GM21737 (cell line): Measurements from ENCODE around the gene GATC.

Experiments used
- ATAC-seq: cut with Tn5 transposase; IDR thresholded peaks from one replicate; pipeline ENCODE4 v1.9.1; 2021; ENCODE audit warnings: mild to moderate bottlenecking, moderate library complexity; ENCODE audit not compliant: unreplicated experiment

Gene GATC, protein sequence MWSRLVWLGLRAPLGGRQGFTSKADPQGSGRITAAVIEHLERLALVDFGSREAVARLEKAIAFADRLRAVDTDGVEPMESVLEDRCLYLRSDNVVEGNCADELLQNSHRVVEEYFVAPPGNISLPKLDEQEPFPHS

DNA sequence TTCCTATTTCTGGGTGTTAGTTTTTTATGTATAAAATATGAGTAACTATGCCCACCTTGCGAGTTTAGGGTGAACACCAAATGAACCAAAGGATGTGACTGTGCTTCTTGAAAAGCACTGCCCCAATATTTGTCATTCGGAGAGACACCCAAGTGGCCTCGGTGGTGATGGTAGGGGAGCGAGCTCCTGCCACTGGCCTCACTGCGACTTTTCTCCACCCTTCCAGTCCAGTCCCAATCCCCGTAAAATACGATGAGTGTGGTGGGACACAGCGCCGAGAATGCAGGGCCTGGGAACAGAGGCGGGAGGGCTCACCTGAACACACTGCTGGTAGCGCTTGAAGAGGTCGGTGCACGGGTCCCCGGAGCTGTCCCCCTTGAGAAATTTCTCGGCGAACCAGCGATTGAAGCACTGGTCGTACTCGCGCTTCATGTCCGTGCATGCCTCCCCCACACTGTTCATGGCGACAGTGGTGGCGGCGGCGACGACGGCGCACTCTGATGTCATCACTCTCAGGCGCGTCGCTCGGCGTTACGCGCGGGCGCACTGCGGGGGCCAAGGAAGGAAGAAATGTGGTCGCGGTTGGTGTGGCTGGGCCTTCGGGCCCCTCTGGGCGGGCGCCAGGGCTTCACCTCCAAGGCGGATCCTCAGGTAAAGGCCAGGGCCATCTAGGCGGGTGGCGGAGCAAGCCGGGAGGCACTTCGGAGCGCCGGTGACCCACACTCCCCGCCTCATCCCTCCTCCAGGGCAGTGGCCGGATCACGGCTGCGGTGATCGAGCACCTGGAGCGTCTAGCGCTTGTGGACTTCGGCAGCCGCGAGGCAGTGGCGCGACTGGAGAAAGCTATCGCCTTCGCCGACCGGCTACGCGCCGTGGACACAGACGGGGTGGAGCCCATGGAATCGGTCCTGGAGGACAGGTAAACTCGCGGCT, at the start of gene GATC, which contains the start of gene TRIAP1:
GATC (plus strand) TSS at position 534 of the 933 bp plus-strand sequence; CDS start at position 571, 37 bp downstream.
TRIAP1 (minus strand) TSS at position 474 of the 933 bp plus-strand sequence; CDS start at position 462, 12 bp downstream.
- ATAC-seq, result peak; percentile 77

DNA sequence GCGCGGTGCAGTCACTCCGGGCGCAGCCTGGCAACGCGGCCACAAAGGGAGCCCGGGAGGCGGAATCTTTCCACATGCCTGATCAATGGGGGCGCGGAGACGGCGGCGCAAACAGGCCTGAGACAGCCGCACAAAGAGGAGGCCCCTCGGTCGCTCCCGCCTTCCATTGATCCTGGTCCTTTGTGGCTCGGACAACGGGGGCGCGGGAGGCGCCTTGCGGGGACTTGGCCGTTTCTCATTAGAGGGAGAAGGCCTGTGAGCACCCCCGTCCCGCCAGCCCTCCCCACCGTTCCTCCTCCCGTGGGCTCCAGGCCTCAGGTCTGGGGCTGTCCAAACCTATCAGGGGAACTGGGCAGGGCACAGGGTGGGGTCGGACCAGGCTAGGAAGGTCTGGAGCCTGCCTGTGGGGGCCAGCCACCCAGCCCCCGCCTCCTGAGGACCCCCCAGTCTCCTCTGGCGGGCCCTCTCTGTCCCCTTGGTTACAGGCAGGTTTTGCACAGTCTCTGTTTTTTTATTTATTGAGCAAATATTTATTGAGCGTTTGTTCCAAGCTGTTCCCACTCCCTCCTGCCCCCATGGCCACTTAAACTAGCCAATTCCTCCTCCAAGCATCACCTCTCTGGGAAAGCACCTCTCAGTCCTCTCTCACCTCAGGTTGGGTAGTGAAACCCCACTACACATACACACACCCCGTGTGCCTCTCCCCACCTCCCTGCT, 48.3 kb upstream of the GATC start:
- ATAC-seq, result no peak

DNA sequence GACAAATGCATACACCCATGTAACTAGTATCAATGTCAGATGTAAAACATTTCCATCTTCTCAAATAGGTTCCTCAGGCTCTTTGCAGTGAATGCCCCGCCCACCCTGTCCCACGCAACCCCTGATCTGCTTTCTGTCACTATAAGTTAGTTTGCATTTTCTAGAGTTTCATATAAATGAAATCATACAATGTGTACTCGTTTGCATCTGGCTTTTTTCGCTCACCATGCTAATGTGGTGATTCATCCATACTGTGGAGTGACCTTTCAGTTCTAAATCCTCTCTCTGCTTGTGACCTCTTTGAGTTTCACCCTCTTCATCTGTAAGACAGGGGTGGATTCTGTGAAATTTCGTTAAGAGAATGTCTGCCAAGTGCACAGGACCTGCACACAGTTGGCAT, 46.7 kb upstream of the GATC start:
- ATAC-seq, result no peak

DNA sequence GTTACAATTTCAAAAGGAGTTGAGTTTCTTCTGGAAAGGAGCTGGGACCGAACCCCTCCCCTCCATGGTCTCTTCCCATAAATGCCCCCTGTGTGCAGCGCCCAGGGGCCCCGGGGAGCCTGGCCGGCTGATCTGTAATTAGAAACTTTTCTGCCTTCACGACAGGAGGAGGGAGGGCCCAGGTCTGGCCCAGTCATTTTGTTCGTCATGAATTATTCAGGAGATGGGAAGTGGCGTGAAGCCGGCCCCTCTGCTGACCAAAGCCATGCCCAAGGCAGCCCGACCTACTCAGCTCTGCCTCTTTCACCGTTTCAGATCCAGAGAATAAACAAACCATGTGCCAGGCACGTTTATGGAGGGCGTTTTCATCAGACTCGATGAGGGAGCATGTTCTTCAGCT, 44.0 kb upstream of the GATC start:
- no peak for ATAC-seq

DNA sequence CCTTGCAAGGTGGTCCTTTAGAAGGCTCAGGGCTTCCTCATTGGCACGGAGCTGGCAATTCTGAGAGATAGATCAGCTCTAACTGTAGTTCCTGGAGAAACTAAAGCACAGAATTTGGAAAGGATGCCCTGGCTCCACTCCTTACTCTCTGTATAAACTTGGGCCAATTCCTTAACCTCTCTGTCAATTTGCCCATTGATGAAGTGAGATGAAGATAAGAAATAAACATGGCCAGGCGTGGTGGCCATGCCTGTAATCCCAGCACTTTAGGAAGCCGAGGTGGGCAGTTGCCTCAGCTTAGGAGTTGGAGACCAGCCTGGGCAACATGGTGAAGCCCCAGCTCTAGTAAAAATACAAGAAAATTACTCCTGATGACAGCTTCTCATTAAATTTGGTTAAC, 42.4 kb upstream of the GATC start:
- ATAC-seq, result no peak

DNA sequence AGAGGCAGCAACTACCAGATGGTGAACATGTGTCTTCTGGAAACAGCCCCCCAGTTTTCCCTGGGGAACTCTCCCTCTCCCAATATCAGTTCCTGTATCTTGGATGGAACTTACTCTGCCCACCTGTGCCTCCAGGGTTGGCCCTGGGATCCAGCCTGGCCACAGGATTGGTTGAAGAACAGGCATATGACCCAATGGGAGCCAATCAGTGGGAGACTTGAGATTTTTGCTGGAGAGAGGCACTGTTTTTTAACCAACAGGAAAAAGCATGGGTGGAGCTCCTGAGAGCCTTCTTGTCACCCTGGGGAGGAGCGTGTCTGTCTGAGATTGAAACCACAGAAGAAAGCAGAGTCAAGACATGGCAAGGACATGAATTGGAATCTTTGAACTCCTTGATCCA, 42.0 kb upstream of the GATC start:
- no peak for ATAC-seq

DNA sequence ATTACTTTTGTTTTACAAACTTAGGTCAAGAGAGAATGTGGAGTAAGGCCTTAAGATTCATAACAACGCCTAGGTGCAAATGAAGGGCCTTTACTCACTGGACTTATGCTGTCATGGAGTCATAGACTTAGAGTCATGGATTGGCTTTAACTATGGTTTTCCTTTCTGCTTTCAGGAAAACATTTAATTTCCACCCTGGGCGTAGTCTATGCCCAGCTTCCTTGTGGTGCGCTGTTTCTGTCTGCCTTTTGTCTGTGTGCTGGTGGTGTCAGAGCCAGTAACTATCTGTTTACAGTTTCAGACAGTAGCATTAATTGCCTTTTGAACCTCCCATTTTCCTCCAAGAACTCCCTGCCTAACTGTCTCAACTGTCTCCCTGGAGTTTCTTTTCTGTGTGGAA, 40.2 kb upstream of the GATC start:
- no peak for ATAC-seq

DNA sequence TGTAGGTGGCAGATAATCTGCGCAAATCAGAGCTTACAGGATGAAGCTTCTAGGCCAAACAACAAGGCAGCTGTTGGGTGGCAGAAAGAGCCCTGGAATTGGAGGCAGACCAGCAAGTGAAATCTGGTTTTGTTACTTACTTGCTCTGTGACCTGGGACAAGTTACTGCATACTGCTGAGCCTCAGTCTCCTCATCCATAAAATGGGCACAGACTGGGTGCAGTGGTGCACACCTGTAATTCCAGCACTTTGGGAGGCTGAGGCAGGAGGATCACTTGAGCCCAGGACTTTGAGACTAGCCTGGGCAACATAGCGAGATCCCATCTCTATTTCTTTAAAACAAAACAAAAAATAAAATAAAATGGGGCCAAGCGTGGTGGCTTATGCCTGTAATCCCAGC, 39.7 kb upstream of the GATC start:
- no peak for ATAC-seq

DNA sequence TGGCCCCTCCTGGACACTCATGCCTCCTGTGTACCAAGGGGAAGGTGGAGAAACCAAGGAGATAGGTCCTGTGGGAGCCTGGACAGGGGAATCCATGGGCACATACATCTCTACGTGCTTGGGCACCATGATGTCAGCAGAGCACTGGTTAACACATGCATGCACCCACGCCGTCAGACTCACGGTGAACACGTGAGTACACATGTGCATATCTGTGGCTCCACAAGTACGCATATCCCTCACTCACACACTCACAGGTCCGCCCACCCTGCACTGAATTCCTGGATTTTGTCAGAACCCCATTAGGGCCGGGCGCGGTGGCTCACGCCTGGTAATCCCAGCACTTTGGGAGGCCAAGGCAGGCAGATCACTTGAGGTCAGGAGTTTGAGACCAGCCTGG, 37.5 kb upstream of the GATC start:
- no peak for ATAC-seq

DNA sequence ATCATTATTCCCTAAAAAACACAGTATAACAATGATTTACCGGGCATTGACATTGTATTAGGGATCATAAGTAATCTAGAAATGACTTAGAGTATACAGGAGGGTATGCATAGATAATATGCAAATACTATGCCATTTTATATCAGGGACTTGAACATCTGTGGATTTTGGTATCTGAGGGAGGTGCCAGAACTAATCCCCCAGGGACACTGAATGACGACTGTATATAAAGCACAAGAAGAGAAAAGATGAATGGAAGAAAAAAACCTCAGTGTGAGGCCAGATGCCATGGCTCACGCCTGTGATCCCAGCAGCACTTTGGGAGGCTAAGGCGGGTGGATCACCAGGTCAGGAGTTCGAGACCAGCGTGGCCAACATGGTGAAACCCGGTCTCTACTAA, 33.8 kb upstream of the GATC start:
- no peak for ATAC-seq

DNA sequence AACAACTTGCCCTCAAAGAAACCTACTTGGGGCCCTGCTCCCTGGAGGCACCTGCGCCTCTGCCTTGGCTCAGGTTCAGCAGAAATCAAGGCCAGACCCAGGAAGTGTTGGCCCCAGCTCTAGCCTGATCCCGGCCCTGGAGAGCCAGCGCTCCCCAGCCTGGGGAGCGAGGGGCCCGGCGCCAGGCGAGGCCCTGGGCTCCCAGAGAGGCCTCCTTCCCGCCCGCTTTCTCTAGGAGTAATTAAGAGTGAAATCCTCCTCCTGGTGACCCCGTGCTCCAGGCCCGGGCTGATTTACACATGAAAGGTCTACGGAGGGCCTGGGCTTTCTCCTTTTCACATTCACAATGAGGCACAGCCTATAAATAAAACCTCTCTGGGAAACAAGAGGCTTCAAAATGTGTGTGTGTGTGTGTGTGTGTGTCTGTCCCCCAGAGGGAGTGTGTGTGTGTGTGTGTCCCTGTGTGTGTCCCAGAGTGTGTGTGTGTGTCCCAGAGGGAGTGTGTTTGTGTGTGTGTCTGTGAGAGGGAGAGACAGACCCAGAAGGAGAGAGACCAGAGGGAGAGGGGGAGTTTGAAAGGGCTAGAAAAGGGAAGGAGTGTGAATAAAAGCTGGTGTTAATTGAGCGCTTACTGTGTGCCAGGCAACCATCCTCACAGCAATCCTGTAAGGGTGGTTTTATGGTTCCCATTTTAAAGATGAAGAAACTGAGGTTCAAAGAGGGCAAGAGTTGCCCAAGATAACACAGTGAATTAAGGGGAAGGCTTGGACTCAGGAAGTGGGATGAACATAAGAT, 32.1 kb upstream of the GATC start:
- no peak for ATAC-seq

DNA sequence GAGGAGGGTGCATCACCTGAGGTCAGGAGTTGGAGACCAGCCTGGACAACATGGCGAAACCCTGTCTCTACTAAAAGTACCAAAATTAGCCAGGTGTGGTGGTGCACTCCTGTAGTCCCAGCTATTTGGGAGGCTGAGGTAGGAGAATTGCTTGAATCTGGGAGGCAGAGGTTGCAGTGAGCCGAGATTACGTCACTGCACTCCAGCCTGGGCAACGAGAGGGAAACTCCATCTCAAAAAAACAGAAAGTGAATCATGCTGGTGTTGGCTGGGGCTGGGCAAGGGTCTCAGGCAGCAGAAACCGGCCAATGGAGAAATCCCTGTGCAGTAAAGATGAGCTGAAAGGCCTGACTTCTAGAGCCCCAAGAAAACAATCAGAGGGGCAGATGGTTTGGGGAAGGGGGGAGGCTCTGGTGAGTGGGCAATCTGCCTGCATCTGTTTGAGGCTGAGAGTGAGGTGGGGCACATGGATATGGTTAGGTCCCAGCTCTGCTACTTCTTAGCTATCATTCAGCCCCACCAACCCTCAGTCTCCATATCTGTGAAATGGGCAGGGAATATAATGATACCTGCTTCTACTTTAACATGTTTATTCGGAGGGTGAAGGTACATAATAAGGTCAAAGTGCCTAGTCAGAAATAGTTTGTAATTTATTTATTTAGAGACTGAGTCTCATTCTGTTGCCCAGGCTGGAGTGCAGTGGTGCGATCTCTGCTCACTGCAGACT, 29.6 kb upstream of the GATC start:
- ATAC-seq, result no peak

DNA sequence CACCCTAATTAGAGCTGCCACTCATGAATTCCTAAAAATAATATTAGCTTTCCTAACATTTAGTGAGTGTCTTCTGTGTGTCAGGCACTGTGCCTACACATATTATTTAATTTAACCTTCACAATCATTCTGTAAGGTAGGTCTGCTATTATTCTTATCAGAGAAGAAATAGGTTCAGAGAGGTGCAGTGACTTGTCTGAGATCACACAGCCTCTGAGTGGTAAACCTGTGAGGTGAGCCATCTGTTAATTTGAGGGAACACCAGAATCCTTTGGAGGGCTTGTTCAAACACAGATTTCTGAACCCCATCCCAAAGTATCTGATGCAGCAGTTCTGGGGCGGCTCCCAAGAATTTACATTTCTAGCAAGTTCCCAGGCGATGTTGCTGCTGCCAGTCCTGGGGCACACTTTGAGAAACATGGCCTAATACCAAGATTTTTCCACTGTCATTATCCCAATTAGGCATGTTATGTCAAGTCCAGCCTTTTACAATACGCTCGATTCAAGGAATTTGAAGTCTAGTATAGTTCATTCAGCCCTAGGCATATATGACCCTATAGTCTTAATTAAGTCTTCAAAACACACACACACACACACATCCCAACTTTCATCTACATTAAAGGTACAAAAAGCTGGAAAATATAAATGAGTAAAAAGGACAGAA, 28.2 kb upstream of the GATC start:
- ATAC-seq, result no peak

DNA sequence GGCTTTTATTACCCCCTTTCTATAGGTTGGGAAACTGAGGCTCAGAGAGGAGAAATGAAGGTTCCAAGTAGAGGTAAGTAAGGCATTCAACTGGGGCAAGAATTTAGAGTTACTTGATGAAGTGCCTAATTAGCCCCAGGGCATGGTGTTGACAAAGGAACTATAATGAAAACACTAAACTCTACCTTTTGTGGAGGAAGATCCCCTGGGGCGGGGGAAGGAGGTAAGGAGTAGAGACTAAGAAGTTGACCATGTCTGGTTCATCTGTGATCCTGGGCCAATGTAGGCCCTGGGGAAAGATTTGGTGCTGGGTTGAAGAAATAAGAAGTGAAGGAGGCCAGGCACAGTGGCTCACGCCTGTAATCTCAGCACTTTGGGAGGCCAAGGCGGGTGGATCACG, 24.5 kb upstream of the GATC start:
- ATAC-seq, result no peak

DNA sequence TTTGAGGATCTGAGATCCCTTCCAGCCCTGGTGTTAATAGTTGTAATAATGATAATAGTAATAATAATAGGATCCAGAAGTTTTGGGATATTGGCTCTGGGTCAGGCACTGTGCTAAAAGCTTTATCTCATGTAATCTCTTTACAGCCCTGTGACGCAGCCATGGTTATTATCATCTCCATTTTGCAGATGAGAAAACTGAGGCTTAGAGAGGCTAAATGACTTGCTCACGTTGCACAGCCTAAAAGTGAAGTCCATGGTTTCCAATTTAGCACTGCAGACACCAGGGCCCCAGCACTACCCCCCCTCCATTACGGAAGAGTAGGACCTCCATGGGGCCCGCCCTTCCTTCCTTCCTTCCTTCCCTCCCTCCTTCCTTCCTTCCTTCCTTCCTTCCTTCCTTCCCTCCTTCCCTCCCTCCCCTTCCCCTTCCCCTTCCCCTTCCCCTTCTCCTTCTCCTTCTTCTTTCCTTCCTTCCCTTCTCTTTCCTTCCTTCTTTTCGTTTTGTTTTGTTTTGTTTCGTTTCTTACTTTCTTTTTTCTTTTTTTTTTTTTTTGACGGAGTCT, 23.3 kb upstream of the GATC start:
- ATAC-seq, result no peak

DNA sequence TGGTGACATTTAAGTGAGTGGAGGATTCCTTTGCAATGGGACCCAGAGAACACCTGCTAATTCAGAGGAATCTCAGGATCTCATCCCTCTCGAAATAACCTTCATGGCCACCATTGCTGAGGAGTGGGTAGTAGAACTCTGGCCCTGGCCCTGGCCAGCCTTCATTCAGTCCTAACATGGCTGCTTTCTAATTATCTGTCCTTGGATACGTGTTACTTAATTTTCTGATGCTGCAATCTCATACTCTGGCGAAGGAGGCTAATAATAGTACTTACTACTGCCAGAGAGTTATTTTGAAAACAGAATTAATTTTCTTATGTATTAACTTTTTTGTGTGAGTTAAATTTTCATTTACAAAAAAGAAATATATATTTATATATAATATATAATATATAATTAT, 20.4 kb upstream of the GATC start:
- ATAC-seq, result no peak

DNA sequence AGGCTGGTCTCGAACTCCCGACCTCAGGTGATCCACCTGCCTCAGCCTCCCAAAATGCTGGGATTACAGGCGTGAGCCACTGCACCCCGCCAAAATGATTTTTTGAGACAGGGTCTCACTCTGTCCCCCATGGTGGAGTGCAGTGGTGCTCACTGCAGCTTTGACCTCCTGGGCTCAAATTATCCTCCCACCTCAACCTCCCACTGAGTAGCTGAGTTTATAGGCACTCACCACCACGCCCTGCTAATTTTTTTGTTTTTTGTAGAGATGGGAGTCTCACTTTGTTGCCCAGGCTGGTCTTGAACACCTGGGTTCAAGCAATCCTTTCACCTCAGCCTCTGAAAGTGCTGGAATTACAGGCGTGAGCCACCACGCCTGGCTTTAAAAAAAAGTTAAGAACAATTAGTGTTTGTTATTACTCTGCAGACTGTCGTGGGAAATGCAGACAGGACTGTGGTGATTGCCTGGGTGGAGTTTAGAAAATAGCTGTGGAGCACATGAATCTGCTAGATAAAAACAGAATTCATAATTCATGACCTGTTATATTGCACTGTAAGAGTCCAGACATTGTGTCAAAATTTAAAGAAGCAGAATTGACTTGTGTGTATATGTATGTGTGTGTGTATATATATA, 17.5 kb upstream of the GATC start:
- ATAC-seq, result no peak

DNA sequence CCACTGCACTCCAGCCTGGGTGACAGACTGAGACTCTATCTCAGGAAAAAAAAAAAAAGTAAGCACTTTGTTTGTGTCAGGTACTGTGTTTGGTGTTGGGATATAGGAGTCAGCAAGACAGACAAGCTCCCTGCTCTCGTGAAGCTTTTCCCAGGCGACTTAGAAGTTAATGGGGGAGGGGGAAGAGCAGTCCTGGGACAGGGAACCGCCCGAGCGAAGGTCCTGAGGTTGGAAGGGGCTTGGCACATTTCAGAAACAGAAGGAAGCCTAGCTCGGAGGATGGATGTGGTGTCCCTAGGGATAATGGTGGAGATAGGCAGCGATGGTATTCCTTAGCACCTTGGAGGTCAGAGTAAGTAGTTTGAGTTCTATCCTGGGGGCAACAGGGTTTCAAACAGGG, 16.9 kb upstream of the GATC start:
- no peak for ATAC-seq
